Mesothelial cell of epicardium (in vitro differentiated cells): ENCODE measurements around the gene ZNG1C. TPM values are rescaled to one million over a fixed set of nuclear protein-coding genes. Genes with fewer than 3 reads are reported as not detected.
"Not testable (repeated sequence)": the region's sequence is repeated elsewhere in the genome, so short reads cannot be mapped to it uniquely, and the experiment has no call there.

Source experiments
- DNase-seq, 2 experiments: peaks; one replicate each; pipeline ENCODE4 v3.0.0; 2021; ENCODE audit warnings: low spot score in 2 of 2; ENCODE audit not compliant: unreplicated experiment in 2 of 2
- H3K27ac Mint-ChIP-seq: 2 replicates; pipeline ENCODE4 v1.8.0; 2021; ENCODE audit warnings: mixed read lengths
- H3K27me3 Mint-ChIP-seq: 2 replicates; pipeline ENCODE4 v1.8.0; 2021; ENCODE audit warnings: low read depth, mixed read lengths
- H3K36me3 Mint-ChIP-seq: 2 replicates; pipeline ENCODE4 v1.8.0; 2021; ENCODE audit warnings: mixed read lengths
- H3K4me1 Mint-ChIP-seq: 2 replicates; pipeline ENCODE4 v1.8.0; 2021; ENCODE audit warnings: mixed read lengths
- H3K4me3 Mint-ChIP-seq: 2 replicates; pipeline ENCODE4 v1.8.0; 2021; ENCODE audit warnings: mild to moderate bottlenecking, moderate library complexity, mixed read lengths
- H3K9me3 Mint-ChIP-seq: 2 replicates; pipeline ENCODE4 v1.8.0; 2021; ENCODE audit warnings: mixed read lengths
- total RNA-seq: library from RNA; stranded (reverse); gene quantifications from 3 replicates; pipeline ENCODE4 v1.2.1, GENCODE V29; 2021

ZNG1C gene
- total RNA-seq, 1 donor from 2014 or later: 44.8 TPM

DNA sequence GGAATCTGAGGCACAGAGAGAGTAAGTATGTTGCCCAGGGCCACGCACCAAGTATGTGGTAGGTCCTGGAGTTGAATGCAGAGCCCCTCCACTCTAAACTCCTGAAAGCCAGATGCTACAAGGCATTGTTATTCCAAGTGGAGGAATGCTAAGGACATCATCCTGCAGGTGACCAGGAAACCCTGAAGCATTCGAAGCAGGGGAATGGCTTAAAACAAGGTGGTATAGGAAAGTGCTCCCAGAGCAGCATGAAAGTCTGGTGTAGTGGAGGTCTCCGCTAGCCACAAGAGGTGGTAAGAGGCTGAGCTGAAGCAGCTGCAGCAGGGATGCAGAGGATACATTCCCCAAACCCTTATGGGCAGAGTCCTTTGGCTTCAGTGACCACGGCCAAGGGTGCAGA, 87.3 kb downstream of the ZNG1C start:
- peaks cover 20% of the 10 kb centered on the region for H3K27me3 Mint-ChIP-seq
- not testable (repeated sequence) for H3K36me3 Mint-ChIP-seq, H3K9me3 Mint-ChIP-seq, DNase-seq, H3K4me3 Mint-ChIP-seq, H3K4me1 Mint-ChIP-seq, H3K27ac Mint-ChIP-seq

GRCh38 chr9:68330531-68331173, 88.9 kb downstream of the ZNG1C start:
- H3K4me3 Mint-ChIP-seq, H3K36me3 Mint-ChIP-seq, H3K27ac Mint-ChIP-seq, H3K4me1 Mint-ChIP-seq, DNase-seq, H3K9me3 Mint-ChIP-seq: not testable (repeated sequence)
- H3K27me3 Mint-ChIP-seq: peaks cover 22% of the 10 kb centered on the region

- H3K27ac Mint-ChIP-seq, H3K4me3 Mint-ChIP-seq, H3K36me3 Mint-ChIP-seq, H3K4me1 Mint-ChIP-seq, DNase-seq, H3K9me3 Mint-ChIP-seq: not testable (repeated sequence)
- H3K27me3 Mint-ChIP-seq: peaks cover 27% of the 10 kb centered on the region
These were observed 90.3 kb downstream of the ZNG1C start for GRCh38 chr9:68332122-68332521.

- H3K27me3 Mint-ChIP-seq: peaks cover 24% of the 10 kb centered on the region
- DNase-seq, H3K4me1 Mint-ChIP-seq, H3K9me3 Mint-ChIP-seq, H3K4me3 Mint-ChIP-seq, H3K36me3 Mint-ChIP-seq, H3K27ac Mint-ChIP-seq: not testable (repeated sequence)
These were observed 94.2 kb downstream of the ZNG1C start for GRCh38 chr9:68335935-68336334.

GRCh38 chr9:68336639-68337339, 95.0 kb downstream of the ZNG1C start:
- not testable (repeated sequence) for H3K4me3 Mint-ChIP-seq, H3K4me1 Mint-ChIP-seq, H3K9me3 Mint-ChIP-seq, DNase-seq, H3K36me3 Mint-ChIP-seq, H3K27ac Mint-ChIP-seq
- H3K27me3 Mint-ChIP-seq: peaks cover 24% of the 10 kb centered on the region

DNA sequence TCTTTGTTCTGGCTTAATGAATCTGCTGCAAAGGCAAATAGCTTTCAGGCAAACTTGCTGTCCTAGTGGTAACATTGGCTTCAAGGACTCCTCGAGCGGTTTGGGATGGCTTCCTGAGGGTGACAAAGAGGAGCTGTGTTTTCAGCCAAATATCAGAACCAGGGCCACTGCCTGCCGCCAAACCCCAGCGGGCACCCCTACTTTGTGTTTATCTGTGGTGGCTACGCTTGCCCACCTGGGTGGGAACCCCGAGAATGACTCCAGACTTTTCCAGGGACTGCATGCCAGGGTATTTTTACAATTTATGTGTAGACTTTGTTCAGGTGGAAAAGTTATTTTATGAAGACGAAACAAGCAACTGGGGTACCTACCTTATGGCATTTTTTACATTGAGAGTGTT, 96.2 kb downstream of the ZNG1C start:
- H3K9me3 Mint-ChIP-seq, DNase-seq, H3K27ac Mint-ChIP-seq, H3K36me3 Mint-ChIP-seq, H3K4me1 Mint-ChIP-seq, H3K4me3 Mint-ChIP-seq: not testable (repeated sequence)
- H3K27me3 Mint-ChIP-seq: peaks cover 23% of the 10 kb centered on the region

GRCh38 chr9:68342265-68343025, 100.7 kb downstream of the ZNG1C start:
- not testable (repeated sequence) for H3K4me3 Mint-ChIP-seq, H3K36me3 Mint-ChIP-seq, DNase-seq, H3K4me1 Mint-ChIP-seq, H3K27ac Mint-ChIP-seq, H3K9me3 Mint-ChIP-seq
- peaks cover 33% of the 10 kb centered on the region for H3K27me3 Mint-ChIP-seq

GRCh38 chr9:68343242-68343641, 101.5 kb downstream of the ZNG1C start:
- H3K4me1 Mint-ChIP-seq, H3K9me3 Mint-ChIP-seq, DNase-seq, H3K27ac Mint-ChIP-seq, H3K36me3 Mint-ChIP-seq, H3K4me3 Mint-ChIP-seq: not testable (repeated sequence)
- peaks cover 34% of the 10 kb centered on the region for H3K27me3 Mint-ChIP-seq

DNA sequence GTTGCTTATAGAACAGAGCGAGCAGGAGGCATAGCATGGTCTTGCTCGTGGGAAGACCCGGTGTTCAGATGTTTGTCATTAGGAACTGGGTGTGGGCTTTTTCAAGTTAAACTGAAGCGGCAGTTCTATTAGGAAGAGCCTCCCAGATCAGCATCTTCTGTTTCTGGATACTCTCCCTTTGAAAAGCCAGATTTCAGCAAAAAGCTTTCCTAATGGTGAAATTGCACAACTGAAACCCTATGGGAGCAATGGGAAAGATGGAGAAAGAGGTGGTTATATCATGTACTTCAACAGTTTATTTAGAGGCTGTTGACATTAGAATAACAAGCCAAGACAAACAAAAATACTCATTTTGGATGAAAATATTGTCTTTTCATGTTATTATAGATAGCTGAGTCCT, 102.2 kb downstream of the ZNG1C start:
- not testable (repeated sequence) for H3K9me3 Mint-ChIP-seq, H3K36me3 Mint-ChIP-seq, DNase-seq, H3K27ac Mint-ChIP-seq, H3K4me1 Mint-ChIP-seq, H3K4me3 Mint-ChIP-seq
- H3K27me3 Mint-ChIP-seq: peaks cover 40% of the 10 kb centered on the region

Other genes with a start within 250 kb of the ZNG1C start
- 0.25 TPM in 2 of 3 replicates, not detected in the other for gene FOXD4L3, start 60.9 kb downstream of the ZNG1C start, total RNA-seq
- gene PGM5, start 114.6 kb downstream of the ZNG1C start, total RNA-seq: 8.5 to 9.8 TPM (median 8.5 TPM) in 3 replicates